ENCODE measurements around the gene ENAM. TPM values are rescaled to one million over a fixed set of nuclear protein-coding genes. Genes with fewer than 3 reads are reported as not detected.

Gene ENAM, protein sequence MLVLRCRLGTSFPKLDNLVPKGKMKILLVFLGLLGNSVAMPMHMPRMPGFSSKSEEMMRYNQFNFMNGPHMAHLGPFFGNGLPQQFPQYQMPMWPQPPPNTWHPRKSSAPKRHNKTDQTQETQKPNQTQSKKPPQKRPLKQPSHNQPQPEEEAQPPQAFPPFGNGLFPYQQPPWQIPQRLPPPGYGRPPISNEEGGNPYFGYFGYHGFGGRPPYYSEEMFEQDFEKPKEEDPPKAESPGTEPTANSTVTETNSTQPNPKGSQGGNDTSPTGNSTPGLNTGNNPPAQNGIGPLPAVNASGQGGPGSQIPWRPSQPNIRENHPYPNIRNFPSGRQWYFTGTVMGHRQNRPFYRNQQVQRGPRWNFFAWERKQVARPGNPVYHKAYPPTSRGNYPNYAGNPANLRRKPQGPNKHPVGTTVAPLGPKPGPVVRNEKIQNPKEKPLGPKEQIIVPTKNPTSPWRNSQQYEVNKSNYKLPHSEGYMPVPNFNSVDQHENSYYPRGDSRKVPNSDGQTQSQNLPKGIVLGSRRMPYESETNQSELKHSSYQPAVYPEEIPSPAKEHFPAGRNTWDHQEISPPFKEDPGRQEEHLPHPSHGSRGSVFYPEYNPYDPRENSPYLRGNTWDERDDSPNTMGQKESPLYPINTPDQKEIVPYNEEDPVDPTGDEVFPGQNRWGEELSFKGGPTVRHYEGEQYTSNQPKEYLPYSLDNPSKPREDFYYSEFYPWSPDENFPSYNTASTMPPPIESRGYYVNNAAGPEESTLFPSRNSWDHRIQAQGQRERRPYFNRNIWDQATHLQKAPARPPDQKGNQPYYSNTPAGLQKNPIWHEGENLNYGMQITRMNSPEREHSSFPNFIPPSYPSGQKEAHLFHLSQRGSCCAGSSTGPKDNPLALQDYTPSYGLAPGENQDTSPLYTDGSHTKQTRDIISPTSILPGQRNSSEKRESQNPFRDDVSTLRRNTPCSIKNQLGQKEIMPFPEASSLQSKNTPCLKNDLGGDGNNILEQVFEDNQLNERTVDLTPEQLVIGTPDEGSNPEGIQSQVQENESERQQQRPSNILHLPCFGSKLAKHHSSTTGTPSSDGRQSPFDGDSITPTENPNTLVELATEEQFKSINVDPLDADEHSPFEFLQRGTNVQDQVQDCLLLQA
- not detected for total RNA-seq

DNA sequence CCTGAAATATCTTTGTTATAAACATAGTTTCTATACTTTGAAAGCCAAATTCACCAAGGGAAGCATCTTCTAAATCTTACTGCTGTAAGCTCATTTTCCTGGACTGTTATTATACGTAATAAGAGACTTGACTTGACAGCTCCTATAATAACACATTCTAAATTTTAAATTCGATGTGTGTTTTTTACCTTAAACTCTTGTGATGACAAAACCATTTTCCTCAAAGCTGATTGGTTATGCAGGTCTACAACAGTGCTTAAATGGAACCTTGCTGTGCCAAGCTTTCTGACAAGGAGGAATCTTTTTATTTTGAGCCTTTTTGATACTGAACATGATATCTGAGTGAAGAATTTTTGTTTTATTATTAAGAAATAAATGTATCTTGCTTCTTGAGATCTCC, at the start of gene ENAM:
Gene ENAM, plus strand, starts transcription at position 301 of the 400 bp plus-strand sequence. CDS start 757 bp downstream, outside the sequence.
- H3K4me3 ChIP-seq (ENCODE audit: low read length), result no peak within 1 kb of the TSS
- H3K9me3 ChIP-seq (ENCODE audit: low read depth, low read length), result no peaks in the 10 kb centered on the region
- no peaks in the 10 kb centered on the region for H3K4me1 ChIP-seq (ENCODE audit: insufficient read depth, low read length)
- H3K27me3 ChIP-seq (ENCODE audit: insufficient read depth, low read length), result no peaks in the 10 kb centered on the region

DNA sequence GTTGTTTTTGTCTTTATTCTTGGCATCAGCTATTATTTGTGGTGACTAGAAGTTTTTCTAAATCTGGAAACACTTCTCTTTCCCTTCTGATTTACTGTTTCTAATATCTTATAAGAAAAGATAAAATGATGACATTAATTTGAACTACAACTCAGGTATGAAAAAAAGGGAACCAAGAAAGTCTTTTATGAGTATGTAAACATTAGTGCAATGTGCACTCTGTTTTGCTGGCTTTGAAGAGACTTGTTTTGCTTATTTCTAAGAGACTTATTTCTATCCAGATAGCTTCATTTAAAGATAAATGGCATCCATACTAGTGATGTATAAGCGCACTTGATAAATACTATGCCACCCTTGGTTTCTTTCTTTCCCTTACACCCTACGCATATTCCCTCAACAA, 46.6 kb upstream of the ENAM start:
- Histone ChIP-seq H3K27me3 (ENCODE audit: insufficient read depth, low read length) (no peaks in the 10 kb centered on the region), H3K4me1 (ENCODE audit: insufficient read depth, low read length) (no peaks in the 10 kb centered on the region), H3K4me3 (ENCODE audit: low read length) (no peak overlapping the region), H3K9me3 (ENCODE audit: low read depth, low read length) (no peaks in the 10 kb centered on the region)

DNA sequence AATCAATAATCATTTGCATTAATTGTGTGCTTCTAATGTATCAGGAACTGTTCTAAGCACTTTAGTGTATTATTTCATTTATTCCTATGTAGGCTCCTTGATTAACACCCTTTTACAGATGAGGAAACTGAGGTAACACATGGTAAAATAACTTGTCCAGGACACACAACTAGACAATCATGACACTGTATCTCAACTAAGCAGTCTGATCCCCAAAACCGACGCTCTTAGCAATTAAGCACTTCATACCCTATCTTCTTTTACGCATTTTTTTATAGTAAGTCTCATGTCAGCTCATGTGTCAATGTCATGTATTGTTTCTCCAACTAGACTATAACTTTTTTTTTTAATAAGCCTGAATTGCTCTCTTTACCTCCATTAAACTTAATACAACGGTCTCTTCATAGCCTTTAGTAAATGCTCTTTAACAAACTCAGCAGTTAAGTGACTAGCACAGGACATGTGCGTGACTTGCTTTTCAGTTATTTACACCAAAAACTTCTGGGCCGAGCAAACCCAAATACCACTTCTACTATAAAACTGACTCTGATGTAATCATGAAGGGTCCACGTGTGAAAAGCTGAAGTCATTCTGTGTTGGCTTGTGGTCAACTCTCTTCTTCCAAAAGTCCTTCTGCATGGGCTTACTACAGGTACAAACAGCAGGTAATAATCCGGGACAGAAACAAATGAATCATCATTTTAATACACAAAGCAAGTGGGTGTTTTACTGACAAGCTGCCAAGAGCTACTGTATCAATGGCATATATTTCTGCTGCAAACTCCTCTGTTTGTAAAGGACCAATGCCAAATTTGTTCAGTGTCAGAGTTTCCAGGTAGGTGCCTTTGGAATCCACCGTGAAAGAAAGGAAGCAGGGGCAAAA, 44.4 kb upstream of the ENAM start:
- H3K27me3 ChIP-seq (ENCODE audit: insufficient read depth, low read length), result no peaks in the 10 kb centered on the region
- H3K4me3 ChIP-seq (ENCODE audit: low read length), result no peak overlapping the region
- no peaks in the 10 kb centered on the region for H3K9me3 ChIP-seq (ENCODE audit: low read depth, low read length)
- H3K4me1 ChIP-seq (ENCODE audit: insufficient read depth, low read length), result no peaks in the 10 kb centered on the region

DNA sequence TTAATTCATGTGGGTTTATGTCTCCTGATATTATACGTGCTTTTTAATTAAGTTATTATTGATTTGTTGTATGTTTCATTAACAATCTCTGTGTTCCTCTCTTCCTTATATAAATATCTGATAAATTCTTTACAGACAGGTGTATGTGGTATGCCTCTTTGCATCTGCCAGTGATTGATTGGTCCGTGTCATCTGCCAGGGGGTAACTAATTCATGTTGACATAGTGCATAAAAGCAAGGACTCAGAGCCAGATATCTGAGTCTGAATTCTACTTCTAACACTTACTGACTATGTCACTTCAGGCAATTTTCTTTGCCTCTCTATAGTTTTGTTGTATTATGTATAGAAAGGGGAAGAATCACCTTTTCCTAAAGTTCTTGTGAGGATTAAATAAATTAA, 41.7 kb upstream of the ENAM start:
- Histone ChIP-seq H3K4me1 (ENCODE audit: insufficient read depth, low read length) (no peaks in the 10 kb centered on the region), H3K9me3 (ENCODE audit: low read depth, low read length) (no peaks in the 10 kb centered on the region), H3K4me3 (ENCODE audit: low read length) (no peak overlapping the region)

DNA sequence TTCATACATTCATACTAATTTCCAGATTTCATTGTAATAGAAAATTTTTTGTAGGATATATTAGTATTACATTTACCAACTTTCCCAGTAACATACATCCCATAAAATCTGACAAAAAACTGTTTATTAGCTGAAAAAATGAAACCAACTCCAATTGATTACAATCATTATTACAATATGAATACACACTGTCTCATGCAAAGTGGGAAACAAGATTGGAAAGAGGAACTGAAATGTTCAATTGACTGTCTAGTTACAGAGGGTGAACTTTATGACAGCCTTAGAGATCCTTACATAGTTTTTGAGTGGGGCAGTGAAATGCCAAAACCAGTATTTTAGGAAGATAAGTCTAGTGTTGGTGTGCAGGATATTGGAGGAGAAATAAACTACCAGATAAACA, 38.8 kb upstream of the ENAM start:
- H3K27me3 ChIP-seq (ENCODE audit: insufficient read depth, low read length), result no peaks in the 10 kb centered on the region
- no peaks in the 10 kb centered on the region for H3K4me1 ChIP-seq (ENCODE audit: insufficient read depth, low read length)
- H3K9me3 ChIP-seq (ENCODE audit: low read depth, low read length), result no peaks in the 10 kb centered on the region
- no peak overlapping the region for H3K4me3 ChIP-seq (ENCODE audit: low read length)

More for the DNA sequence above, 41.7 kb upstream of the ENAM start:
- H3K27me3 ChIP-seq (ENCODE audit: insufficient read depth, low read length), result no peaks in the 10 kb centered on the region

DNA sequence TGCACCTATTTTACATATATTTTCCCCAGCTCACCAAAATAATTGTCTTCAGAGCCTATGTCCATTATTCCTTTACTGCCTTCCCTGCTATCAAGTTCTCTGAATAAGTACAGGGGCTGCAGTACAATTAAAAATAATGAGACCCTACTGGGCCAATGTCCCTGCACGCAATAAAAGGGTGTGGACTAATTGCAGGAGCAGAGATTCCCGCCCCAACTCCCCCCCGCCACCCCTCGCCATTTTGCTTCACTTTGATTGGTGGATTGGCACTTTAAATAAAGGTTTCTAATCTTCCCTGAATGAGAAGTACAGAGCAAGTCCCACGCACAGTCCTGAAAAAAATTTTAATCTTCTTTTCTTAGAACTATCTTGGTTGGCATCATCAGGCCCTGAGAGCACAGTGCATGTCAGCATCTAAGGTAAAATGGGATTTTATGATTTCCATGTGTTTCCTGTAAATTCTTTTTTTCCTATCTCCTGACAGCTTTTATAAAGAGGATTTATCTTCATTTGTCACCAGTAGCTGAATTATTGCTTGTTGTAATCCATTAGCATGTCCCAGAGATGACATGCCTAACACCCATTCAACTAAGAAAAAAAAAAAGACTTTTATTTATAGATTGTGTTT, 36.5 kb upstream of the ENAM start, which contains the start of gene AMBN:
Gene AMBN, plus strand, starts transcription at position 302 of the 628 bp plus-strand sequence. Its CDS starts 103 bp downstream, at position 405.
- H3K27me3 ChIP-seq (ENCODE audit: insufficient read depth, low read length), result no peaks in the 10 kb centered on the region
- no peaks in the 10 kb centered on the region for H3K4me1 ChIP-seq (ENCODE audit: insufficient read depth, low read length)
- no peaks in the 10 kb centered on the region for H3K9me3 ChIP-seq (ENCODE audit: low read depth, low read length)
- no peak within 1 kb of the TSS for H3K4me3 ChIP-seq (ENCODE audit: low read length)

DNA sequence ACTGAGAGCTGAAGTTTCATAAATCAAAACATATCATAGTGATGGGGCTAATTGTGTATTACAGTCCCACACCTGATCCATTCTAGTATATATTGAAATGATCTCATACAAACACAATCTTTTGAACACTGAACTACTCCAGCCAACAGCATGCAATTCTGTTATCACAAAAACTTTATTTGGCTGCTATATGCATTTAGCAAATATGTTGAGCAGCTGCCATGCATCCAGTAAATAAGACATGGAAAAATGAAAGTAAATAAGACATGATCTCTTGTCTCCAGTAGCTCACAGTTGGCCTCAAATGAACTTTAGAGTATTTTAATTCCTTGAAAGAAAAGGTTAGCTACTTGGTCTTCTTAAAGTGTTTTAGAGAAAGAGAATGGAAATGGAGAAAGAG, 34.3 kb upstream of the ENAM start:
- no peaks in the 10 kb centered on the region for H3K27me3 ChIP-seq (ENCODE audit: insufficient read depth, low read length)

DNA sequence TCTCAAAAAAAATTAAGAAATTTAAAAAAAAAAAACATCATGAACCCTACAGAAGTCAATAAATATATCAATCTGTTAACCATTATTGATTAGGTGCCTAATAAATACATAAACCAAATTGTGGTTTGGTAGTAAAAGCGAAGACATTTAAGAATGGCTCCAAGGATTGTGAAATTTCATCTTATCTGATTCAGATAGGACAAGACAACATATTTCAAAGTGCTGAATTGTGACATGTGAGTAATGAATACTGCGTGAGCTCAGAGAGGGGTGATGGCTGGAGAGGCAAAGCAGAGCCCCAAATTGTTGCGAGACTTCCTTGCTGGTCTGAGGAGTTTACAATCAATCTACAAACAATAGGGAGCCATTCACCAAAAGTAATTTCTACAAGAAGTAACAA, 28.2 kb upstream of the ENAM start:
- no peaks in the 10 kb centered on the region for H3K27me3 ChIP-seq (ENCODE audit: insufficient read depth, low read length)
- H3K4me3 ChIP-seq (ENCODE audit: low read length), result no peak overlapping the region
- H3K4me1 ChIP-seq (ENCODE audit: insufficient read depth, low read length), result no peaks in the 10 kb centered on the region
- H3K9me3 ChIP-seq (ENCODE audit: low read depth, low read length), result no peaks in the 10 kb centered on the region

More for the DNA sequence above, 34.3 kb upstream of the ENAM start:
- H3K4me1 ChIP-seq (ENCODE audit: insufficient read depth, low read length), result no peaks in the 10 kb centered on the region
- no peaks in the 10 kb centered on the region for H3K9me3 ChIP-seq (ENCODE audit: low read depth, low read length)
- H3K4me3 ChIP-seq (ENCODE audit: low read length), result no peak overlapping the region

DNA sequence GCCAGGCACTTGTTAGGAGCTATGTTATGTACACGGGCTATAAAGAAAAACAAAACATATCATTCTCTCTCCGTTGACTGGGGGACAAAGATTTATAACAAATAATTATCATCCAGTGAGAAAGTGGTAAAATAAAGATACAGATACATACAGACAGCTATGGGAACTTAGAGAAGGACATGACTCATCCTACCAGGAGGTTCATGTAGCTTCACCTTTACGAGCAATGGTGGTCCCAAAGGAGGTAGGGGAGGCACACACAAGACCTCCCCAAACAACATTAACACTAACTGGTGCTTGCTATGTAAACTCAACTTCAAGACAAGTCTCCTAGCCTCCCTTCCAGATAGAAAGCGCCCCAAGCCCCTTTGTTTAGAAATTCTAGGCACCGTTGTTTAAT, 27.6 kb upstream of the ENAM start:
- H3K9me3 ChIP-seq (ENCODE audit: low read depth, low read length), result no peaks in the 10 kb centered on the region
- H3K27me3 ChIP-seq (ENCODE audit: insufficient read depth, low read length), result no peaks in the 10 kb centered on the region
- H3K4me1 ChIP-seq (ENCODE audit: insufficient read depth, low read length), result no peaks in the 10 kb centered on the region
- H3K4me3 ChIP-seq (ENCODE audit: low read length), result no peak overlapping the region

DNA sequence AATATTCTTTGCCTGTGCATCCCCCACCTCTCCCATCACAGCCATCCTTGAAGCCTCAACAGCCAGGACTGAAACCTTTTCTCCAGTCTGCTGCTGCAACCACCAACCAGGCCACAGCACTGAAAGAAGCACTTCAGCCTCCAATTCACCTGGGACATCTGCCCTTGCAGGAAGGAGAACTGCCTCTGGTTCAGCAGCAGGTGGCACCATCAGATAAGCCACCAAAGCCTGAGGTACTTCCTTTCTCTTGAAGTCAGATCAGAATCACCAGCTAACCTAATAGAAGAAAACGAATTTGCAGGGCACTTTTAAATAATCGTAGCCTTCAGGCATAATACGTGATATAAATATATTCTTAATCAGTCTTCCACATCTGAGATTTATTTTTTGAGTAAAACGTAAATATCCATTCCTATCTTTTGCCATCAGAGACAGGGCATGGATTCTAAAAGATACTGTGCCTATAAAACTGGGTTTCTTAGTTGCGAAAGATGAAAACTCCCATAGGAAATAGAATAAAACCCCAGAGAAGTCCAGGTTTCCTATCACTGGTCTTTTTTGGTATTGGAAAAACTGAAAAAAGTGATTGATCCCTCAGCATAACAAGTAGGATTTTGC, 27.0 kb upstream of the ENAM start:
- Histone ChIP-seq H3K27me3 (ENCODE audit: insufficient read depth, low read length) (no peaks in the 10 kb centered on the region), H3K4me3 (ENCODE audit: low read length) (no peak overlapping the region), H3K9me3 (ENCODE audit: low read depth, low read length) (no peaks in the 10 kb centered on the region), H3K4me1 (ENCODE audit: insufficient read depth, low read length) (no peaks in the 10 kb centered on the region)

DNA sequence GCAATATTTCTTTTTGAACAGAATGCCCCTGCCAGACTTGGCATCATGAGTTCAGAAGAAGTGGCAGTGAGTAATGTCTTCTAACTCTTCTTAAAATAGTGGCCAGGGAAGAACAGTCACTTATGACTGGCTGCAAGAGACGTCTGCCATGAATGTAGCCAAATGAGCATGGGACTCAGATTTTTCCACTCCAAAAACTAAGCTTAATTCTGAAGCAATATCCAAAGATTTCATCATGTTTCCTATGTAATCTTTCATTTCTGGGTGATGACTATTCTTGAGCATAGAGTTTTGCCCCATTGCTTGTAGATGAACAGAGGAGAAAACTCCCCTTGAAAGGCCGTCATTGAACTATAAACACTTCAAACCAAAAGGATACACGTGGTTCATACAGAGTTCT, 24.7 kb upstream of the ENAM start:
- Histone ChIP-seq H3K27me3 (ENCODE audit: insufficient read depth, low read length) (no peaks in the 10 kb centered on the region), H3K4me1 (ENCODE audit: insufficient read depth, low read length) (no peaks in the 10 kb centered on the region), H3K4me3 (ENCODE audit: low read length) (no peak overlapping the region)

DNA sequence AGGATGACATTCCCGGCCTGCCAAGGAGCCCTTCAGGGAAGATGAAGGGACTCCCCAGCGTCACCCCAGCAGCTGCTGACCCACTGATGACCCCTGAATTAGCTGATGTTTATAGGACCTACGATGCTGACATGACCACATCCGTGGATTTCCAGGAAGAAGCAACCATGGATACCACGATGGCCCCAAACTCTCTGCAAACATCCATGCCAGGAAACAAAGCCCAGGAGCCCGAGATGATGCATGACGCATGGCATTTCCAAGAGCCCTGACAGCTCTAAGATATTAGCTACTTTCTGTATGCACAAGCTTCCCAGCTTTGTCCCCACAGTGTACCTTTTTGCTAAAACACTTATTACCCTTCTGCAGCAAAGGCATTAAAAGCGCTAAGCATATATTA, 22.1 kb upstream of the ENAM start:
- no peaks in the 10 kb centered on the region for H3K4me1 ChIP-seq (ENCODE audit: insufficient read depth, low read length)
- H3K4me3 ChIP-seq (ENCODE audit: low read length), result no peak overlapping the region
- H3K9me3 ChIP-seq (ENCODE audit: low read depth, low read length), result no peaks in the 10 kb centered on the region
- no peaks in the 10 kb centered on the region for H3K27me3 ChIP-seq (ENCODE audit: insufficient read depth, low read length)

More for the DNA sequence above, 24.7 kb upstream of the ENAM start:
- H3K9me3 ChIP-seq (ENCODE audit: low read depth, low read length), result no peaks in the 10 kb centered on the region

DNA sequence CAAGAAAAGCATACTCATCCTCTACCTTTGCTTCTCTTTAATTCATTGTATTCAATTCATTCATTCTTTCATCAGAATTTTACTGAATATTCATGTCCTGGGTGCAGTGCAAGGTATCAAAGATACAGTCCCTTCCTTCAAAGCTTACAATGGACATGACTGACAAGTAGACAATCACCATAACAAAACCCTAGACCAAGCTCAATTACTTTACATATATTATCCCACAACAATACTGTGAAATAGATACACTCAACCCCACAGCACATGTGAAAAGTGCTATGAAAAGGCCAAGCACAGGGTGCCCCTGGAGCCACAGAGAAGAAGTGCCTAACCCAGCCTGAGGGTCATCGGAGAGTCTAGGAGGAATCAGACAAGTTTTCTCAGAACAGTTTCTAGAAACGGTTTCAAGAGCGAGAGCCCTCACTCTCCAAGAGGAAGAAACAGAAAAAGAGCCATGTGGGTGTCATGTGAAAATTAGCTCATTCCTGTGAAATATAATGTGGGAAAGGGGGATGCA, 21.1 kb upstream of the ENAM start:
- no peaks in the 10 kb centered on the region for H3K9me3 ChIP-seq (ENCODE audit: low read depth, low read length)
- no peaks in the 10 kb centered on the region for H3K27me3 ChIP-seq (ENCODE audit: insufficient read depth, low read length)
- no peaks in the 10 kb centered on the region for H3K4me1 ChIP-seq (ENCODE audit: insufficient read depth, low read length)
- H3K4me3 ChIP-seq (ENCODE audit: low read length), result no peak overlapping the region

Measured in mononuclear cell (primary cell).